SK-N-SH (cell line): Measurements from ENCODE around the gene FOXK2. TPM values are rescaled to one million over a fixed set of nuclear protein-coding genes. Genes with fewer than 3 reads are reported as not detected.

Experiments used
- CTCF ChIA-PET: fragments of 300-600, 350-600 bp; formaldehyde crosslinking; extraction: SDS; loops from one replicate; lab custom pipeline; 2021; lab: Yijun Ruan, JAX
- POLR2A ChIA-PET: fragments of 350-600 bp; sonication (Branson Sonifier 250); formaldehyde crosslinking; extraction: SDS; loops from one replicate; lab custom pipeline; 2020; ENCODE audit warnings: antibody characterized with exemption, inconsistent platforms; lab: Yijun Ruan, JAX
- DNase-seq: peaks from one replicate; pipeline ENCODE4 v3.0.0; 2012
- H2AFZ ChIP-seq: fragments of 200-600 bp; sonication (generic); 2 replicates; pipeline ENCODE4 v1.8.1; 2016; ENCODE audit warnings: antibody characterized with exemption, mild to moderate bottlenecking, low read depth
- H3F3A ChIP-seq: fragments of 200-600 bp; sonication (generic); replicated peaks from 2 replicates; pipeline ENCODE3; 2016; ENCODE audit warnings: antibody characterized with exemption, mild to moderate bottlenecking; ENCODE audit not compliant: insufficient read depth
- H3K27ac ChIP-seq, 2 experiments: fragments of 200-500 bp in 1 of 2; fragments of 200-600 bp in 1 of 2; sonication (Bioruptor generic) in 1 of 2; sonication (generic), shearing (Covaris generic) in 1 of 2; 2 replicates each; pipeline versions ENCODE4 v1.5.1 to v1.6.1; 2014 to 2016; ENCODE audit warnings: low read depth in 2 of 2, inconsistent platforms in 1 of 2, low read length in 1 of 2, mild to moderate bottlenecking in 1 of 2, mixed read lengths in 1 of 2
- H3K27me3 ChIP-seq: fragments of 200-600 bp; sonication (generic), shearing (Covaris generic); 2 replicates; pipeline ENCODE4 v1.6.1; 2016; ENCODE audit warnings: mixed run types; ENCODE audit not compliant: insufficient read depth
- H3K36me3 ChIP-seq, 2 experiments: fragments of 200-500 bp in 1 of 2; fragments of 200-600 bp in 1 of 2; sonication (Bioruptor generic) in 1 of 2; sonication (generic) in 1 of 2; replicated peaks in 1 of 2; 2 replicates each; pipeline versions ENCODE3 to v1.5.1; 2014 to 2016; ENCODE audit warnings: low read length in 1 of 2, mild to moderate bottlenecking in 1 of 2; ENCODE audit not compliant: insufficient read depth in 2 of 2, control insufficient read depth in 1 of 2
- H3K4me1 ChIP-seq, 2 experiments: fragments of 200-500 bp in 1 of 2; fragments of 200-600 bp in 1 of 2; sonication (Bioruptor generic) in 1 of 2; sonication (generic), shearing (Covaris generic) in 1 of 2; 2 replicates each; pipeline versions ENCODE4 v1.5.1 to v1.6.1; 2014 to 2016; ENCODE audit warnings: low read depth in 1 of 2, low read length in 1 of 2, mixed run types in 1 of 2; ENCODE audit not compliant: insufficient read depth in 2 of 2, control insufficient read depth in 1 of 2
- H3K4me2 ChIP-seq: fragments of 200-600 bp; sonication (generic), shearing (Covaris generic); 2 replicates; pipeline ENCODE4 v1.6.1; 2017; ENCODE audit warnings: mixed run types
- H3K4me3 ChIP-seq, 2 experiments: fragments of 200-500 bp in 1 of 2; fragments of 200-600 bp in 1 of 2; sonication (Bioruptor generic) in 1 of 2; sonication (generic), shearing (Covaris generic) in 1 of 2; 2 replicates each; pipeline versions ENCODE4 v1.5.1 to v1.8.1; 2014 to 2016; ENCODE audit warnings: low read depth in 2 of 2, inconsistent platforms in 1 of 2, low read length in 1 of 2, mild to moderate bottlenecking in 1 of 2, mixed read lengths in 1 of 2, moderate library complexity in 1 of 2
- H3K79me2 ChIP-seq: fragments of 200-600 bp; sonication (generic); 2 replicates; pipeline ENCODE4 v1.8.1; 2017; ENCODE audit warnings: mild to moderate bottlenecking; ENCODE audit not compliant: insufficient read depth
- H3K9ac ChIP-seq: fragments of 200-600 bp; sonication (generic); 2 replicates; pipeline ENCODE4 v1.6.1; 2017; ENCODE audit warnings: mixed run types
- H3K9me2 ChIP-seq: fragments of 200-600 bp; sonication (generic); 2 replicates; pipeline ENCODE4 v1.6.1; 2017; ENCODE audit warnings: mixed run types
- H3K9me3 ChIP-seq: fragments of 200-600 bp; sonication (generic); 2 replicates; pipeline ENCODE4 v1.6.1; 2017; ENCODE audit warnings: mixed run types, mild to moderate bottlenecking, moderate library complexity
- H4K20me1 ChIP-seq: fragments of 200-600 bp; sonication (generic); 2 replicates; pipeline ENCODE4 v1.6.1; 2017; ENCODE audit warnings: mild to moderate bottlenecking, mixed run types; ENCODE audit not compliant: insufficient read depth
- CHD2 ChIP-seq: fragments of 150-350 bp; IDR thresholded peaks from 2 replicates; pipeline ENCODE4 v1.6.1; 2018; ENCODE audit warnings: low read length; ENCODE audit not compliant: partially characterized antibody
- CTCF ChIP-seq: fragments of 200-600 bp; sonication (generic); IDR thresholded peaks from 2 replicates; pipeline ENCODE4 v1.6.1; 2017; ENCODE audit warnings: antibody characterized with exemption, mild to moderate bottlenecking, moderate library complexity
- ELF1 ChIP-seq: IDR thresholded peaks from 2 replicates; pipeline ENCODE4 v1.4.0; 2012
- EP300 ChIP-seq, 2 experiments: IDR thresholded peaks; 2 replicates each; pipeline versions ENCODE4 v1.4.0 to v1.6.1; 2012; ENCODE audit warnings: borderline replicate concordance in 1 of 2, low read depth in 1 of 2, low read length in 1 of 2
- EZH2phosphoT487 ChIP-seq: fragments of 200-600 bp; sonication (generic); IDR thresholded peaks from 2 replicates; pipeline ENCODE4 v1.6.1; 2017; ENCODE audit warnings: low read depth, mixed run types, mild to moderate bottlenecking, antibody characterized with exemption, moderate library complexity, borderline replicate concordance
- FOSL2 ChIP-seq: IDR thresholded peaks from 2 replicates; pipeline ENCODE4 v1.4.0; 2012; ENCODE audit warnings: low read depth, mild to moderate bottlenecking, moderate library complexity, borderline replicate concordance
- FOXJ3 ChIP-seq: sonication (generic); formaldehyde crosslinking; IDR thresholded peaks from 2 replicates; pipeline ENCODE4 v1.5.1; 2020; ENCODE audit warnings: mild to moderate bottlenecking, missing genetic modification reagents
- FOXM1 ChIP-seq: IDR thresholded peaks from 2 replicates; pipeline ENCODE4 v1.4.0; 2012; ENCODE audit warnings: low read depth, mild to moderate bottlenecking
- GABPA ChIP-seq: IDR thresholded peaks from 2 replicates; pipeline ENCODE4 v1.4.0; 2012; ENCODE audit warnings: low read depth, mild to moderate bottlenecking
- GATA2 ChIP-seq: sonication (generic); formaldehyde crosslinking; IDR thresholded peaks from 2 replicates; pipeline ENCODE4 v1.5.0; 2020; ENCODE audit warnings: mild to moderate bottlenecking, missing genetic modification reagents
- IRF3 ChIP-seq: fragments of 150-350 bp; IDR thresholded peaks from 2 replicates; pipeline ENCODE4 v1.6.1; 2016; ENCODE audit warnings: mild to moderate bottlenecking, low read depth, low read length
- JUND ChIP-seq: IDR thresholded peaks from 2 replicates; pipeline ENCODE4 v1.4.0; 2012
- MEF2A ChIP-seq: IDR thresholded peaks from 2 replicates; pipeline ENCODE4 v1.4.0; 2012; ENCODE audit warnings: low read depth, borderline replicate concordance
- NFIC ChIP-seq: IDR thresholded peaks from 2 replicates; pipeline ENCODE4 v1.4.0; 2012; ENCODE audit warnings: borderline replicate concordance
- NRF1 ChIP-seq: IDR thresholded peaks from 2 replicates; pipeline ENCODE4 v1.6.1; 2012; ENCODE audit warnings: low read depth, mild to moderate bottlenecking, low read length
- POLR2AphosphoS5 ChIP-seq: IDR thresholded peaks from 2 replicates; pipeline ENCODE4 v1.6.1; 2012; ENCODE audit warnings: low read depth, low read length
- RAD21 ChIP-seq: IDR thresholded peaks from 2 replicates; pipeline ENCODE4 v1.6.1; 2012; ENCODE audit warnings: mild to moderate bottlenecking, low read length
- RCOR1 ChIP-seq: fragments of 150-350 bp; IDR thresholded peaks from 2 replicates; pipeline ENCODE4 v1.6.1; 2017; ENCODE audit warnings: antibody characterized with exemption, low read length
- REST ChIP-seq: IDR thresholded peaks from 2 replicates; pipeline ENCODE4 v1.6.1; 2012; ENCODE audit warnings: mild to moderate bottlenecking, low read depth, low read length, moderate library complexity
- RXRA ChIP-seq: IDR thresholded peaks from 2 replicates; pipeline ENCODE4 v1.4.0; 2012; ENCODE audit warnings: low read depth, mild to moderate bottlenecking, borderline replicate concordance
- SIN3A ChIP-seq: IDR thresholded peaks from 2 replicates; pipeline ENCODE4 v1.6.1; 2012; ENCODE audit warnings: low read depth, mild to moderate bottlenecking, low read length, moderate library complexity, borderline replicate concordance
- TAF1 ChIP-seq: IDR thresholded peaks from 2 replicates; pipeline ENCODE4 v1.6.1; 2012; ENCODE audit warnings: low read depth, mild to moderate bottlenecking, low read length, moderate library complexity, borderline replicate concordance
- TCF12 ChIP-seq: IDR thresholded peaks from 2 replicates; pipeline ENCODE4 v1.4.0; 2012
- TEAD4 ChIP-seq: IDR thresholded peaks from 2 replicates; pipeline ENCODE4 v1.4.0; 2012; ENCODE audit warnings: mild to moderate bottlenecking, borderline replicate concordance; ENCODE audit not compliant: insufficient read depth
- USF1 ChIP-seq: IDR thresholded peaks from 2 replicates; pipeline ENCODE4 v1.4.0; 2012; ENCODE audit warnings: low read depth, borderline replicate concordance
- YY1 ChIP-seq: IDR thresholded peaks from 2 replicates; pipeline ENCODE4 v1.4.0; 2012; ENCODE audit warnings: low read depth, mild to moderate bottlenecking
- WGBS: methylation state at CpG from one replicate; pipeline ENCODE4 v1.1.6; 2017; ENCODE audit warnings: low lambda C conversion rate; 5-methylcytosine and 5-hydroxymethylcytosine counted together
- polyA plus RNA-seq, 3 experiments: library from polyadenylated mRNA; depleted of rRNA; stranded (reverse); fragments of >200 nt; gene quantifications; 2 replicates each; pipeline ENCODE4 v1.2.3, GENCODE V29; 2012

The FOXK2 gene
- polyA plus RNA-seq, 1 of the 3 experiments (the other 2 are of a cell fraction) = 36.4 TPM

- Histone ChIP-seq H3K9ac (peak overlapping the region; percentile 16; the same call in 1 of the 2 replicates), H3F3A (peaks cover 39% of the 10 kb centered on the region), H3K4me2 (peak overlapping the region; percentile 56), H3K27ac (peak overlapping the region; percentile 47 to 63), H2AFZ (no peak overlapping the region), H3K27me3 (no peaks in the 10 kb centered on the region), H3K4me1 (peaks cover 25 to 34% of the 10 kb centered on the region in 2 experiments), H3K9me2 (no peaks in the 10 kb centered on the region), H3K79me2 (peaks cover 100% of the 10 kb centered on the region), H4K20me1 (peaks cover 97% of the 10 kb centered on the region), H3K9me3 (no peaks in the 10 kb centered on the region), H3K36me3 (peaks cover 0 to 4% of the 10 kb centered on the region in 2 experiments), H3K4me3 (no peak overlapping the region)
- WGBS = 32% methylated on average over 17 of the region's 17 CpGs
- POLR2A ChIA-PET = interaction anchor here (0.8 kb wide), 1 partner anchor 145 kb away, joined by 3 read pairs; no protein-coding TSS in a partner anchor
- CTCF ChIA-PET = interaction anchor here (0.6 to 5.4 kb wide), 30 partner anchors 9 to 303 kb away, joined by 3 to 35 read pairs (median 4); partner anchors contain the start of genes FOXK2 and OGFOD3
- peak; percentile 88 for DNase-seq
- TF ChIP-seq IRF3 (no peak), SIN3A (peak; percentile 84; the same call in 1 of the 2 replicates), JUND (no peak), POLR2AphosphoS5 (no peak), TEAD4 (no peak), RCOR1 (peak; percentile 16; the same call in 1 of the 2 replicates), GABPA (no peak), TAF1 (no peak), TCF12 (peak; percentile 40; the same call in 1 of the 2 replicates), FOXM1 (no peak), CHD2 (peak; percentile 70), NFIC (no peak), CTCF (peak; percentile 88), NRF1 (0 out of 2 replicates have a peak, but pooled peaks have one; percentile 5), GATA2 (CRISPR knock-in tag) (no peak), FOXJ3 (no peak), USF1 (no peak), MEF2A (no peak), ELF1 (no peak), FOSL2 (no peak), EP300 (IDR thresholded peaks at IDR 0.05; ENCODE audit: borderline replicate concordance in 1 of 2, low read depth in 1 of 2, low read length in 1 of 2) (no peak), RXRA (no peak), REST (peak; percentile 54; the same call in 1 of the 2 replicates), EZH2phosphoT487 (no peak), YY1 (no peak), RAD21 (peak; percentile 93)
Measured at GRCh38 chr17:82528484-82529265, 9.1 kb downstream of the FOXK2 start.
